HG03460 (cell line): ENCODE measurements around the gene ZNF304.
"Not testable (repeated sequence)": the region's sequence is repeated elsewhere in the genome, so short reads cannot be mapped to it uniquely, and the experiment has no call there.

Experiments
- ATAC-seq: cut with Tn5 transposase; IDR thresholded peaks from one replicate; pipeline ENCODE4 v1.9.1; 2021; ENCODE audit not compliant: unreplicated experiment

Gene ZNF304

DNA sequence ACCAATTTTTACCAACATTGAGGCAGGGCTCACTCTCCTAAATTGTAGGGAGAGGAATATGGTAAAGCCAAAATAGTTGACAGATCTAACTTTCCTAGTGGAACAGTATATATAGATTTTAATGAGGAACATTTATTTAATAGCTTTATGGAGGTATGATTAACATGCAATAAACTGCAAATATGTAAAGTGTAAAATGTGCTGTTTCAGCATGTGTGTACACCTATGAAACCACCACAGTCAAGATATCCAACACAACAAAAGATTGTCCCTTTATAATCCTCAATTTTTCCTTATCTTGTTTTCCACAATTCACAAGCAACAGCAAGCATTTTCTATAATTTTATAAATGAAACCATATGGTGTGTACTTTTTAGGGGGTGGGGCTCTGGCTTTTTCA, 8.2 kb downstream of the ZNF304 start:
- ATAC-seq = no peak

GRCh38 chr19:57362419-57362818, 11.3 kb downstream of the ZNF304 start:
- ATAC-seq = no peak

DNA sequence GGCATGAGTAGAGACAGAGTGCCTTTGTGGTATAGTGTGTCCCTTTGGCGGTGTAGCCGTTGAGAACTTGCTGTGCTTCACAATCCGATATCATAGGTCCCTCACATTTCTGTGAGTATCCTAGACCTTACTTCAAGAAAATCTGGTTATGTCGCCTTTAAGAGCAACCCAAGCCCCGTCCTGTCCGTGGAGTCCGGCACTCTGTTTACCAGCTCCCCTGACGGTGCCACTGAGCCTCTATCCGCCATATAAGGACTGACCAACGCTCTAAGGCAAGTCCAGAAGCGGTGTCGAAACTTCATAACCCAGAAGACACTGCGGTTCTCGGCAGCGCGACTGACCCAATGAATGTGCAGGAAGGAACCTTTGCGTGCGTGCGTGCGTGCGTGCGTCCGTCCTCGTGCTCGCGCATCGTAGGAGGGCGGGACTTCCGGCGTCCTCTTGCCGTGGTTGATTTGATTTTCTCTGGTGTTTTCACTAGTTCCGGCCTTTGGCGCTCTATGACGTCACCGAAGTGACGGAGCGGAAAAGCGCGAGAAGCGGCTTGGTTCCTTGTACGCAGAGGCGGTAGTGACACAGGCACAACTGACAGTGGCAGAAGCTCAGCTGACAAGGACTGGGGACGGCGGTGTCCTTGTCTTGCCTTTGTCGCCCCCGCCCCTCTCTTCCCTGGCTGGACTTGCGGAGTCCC, 12.1 kb downstream of the ZNF304 start, which contains the start of the genes TRAPPC2B and ZNF547:
Gene TRAPPC2B, plus strand, starts transcription at position 555 of the 691 bp plus-strand sequence. CDS start 1,283 bp downstream, outside the sequence.
Gene ZNF547, plus strand, starts transcription at position 555 of the 691 bp plus-strand sequence. CDS start 5,005 bp downstream, outside the sequence.
- peak; percentile 95 for ATAC-seq

GRCh38 chr19:57363688-57364181, 12.7 kb downstream of the ZNF304 start:
- ATAC-seq = peak; percentile 18

DNA sequence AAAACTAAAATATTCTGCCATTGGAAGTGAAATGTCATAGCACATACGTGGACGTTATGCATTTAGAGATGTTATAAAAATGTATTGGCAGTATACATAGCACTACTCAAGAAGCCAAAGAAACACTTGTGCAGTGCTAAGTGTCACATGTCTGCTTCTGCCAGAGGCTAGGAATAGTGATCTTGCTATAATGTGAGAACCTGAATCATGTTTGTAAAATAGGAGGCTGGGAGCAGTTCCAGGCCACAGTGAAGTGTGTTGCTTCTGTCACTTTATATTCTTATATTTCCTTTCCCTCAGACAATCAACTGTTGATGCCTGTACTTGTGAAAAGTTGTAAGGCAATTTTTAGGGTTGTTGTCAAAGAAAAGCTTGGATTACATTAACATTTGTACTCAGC, 15.7 kb downstream of the ZNF304 start:
- ATAC-seq = no peak

GRCh38 chr19:57374179-57374578, 23.1 kb downstream of the ZNF304 start:
- ATAC-seq = no peak

GRCh38 chr19:57374647-57375046, 23.6 kb downstream of the ZNF304 start:
- not testable (repeated sequence) for ATAC-seq

DNA sequence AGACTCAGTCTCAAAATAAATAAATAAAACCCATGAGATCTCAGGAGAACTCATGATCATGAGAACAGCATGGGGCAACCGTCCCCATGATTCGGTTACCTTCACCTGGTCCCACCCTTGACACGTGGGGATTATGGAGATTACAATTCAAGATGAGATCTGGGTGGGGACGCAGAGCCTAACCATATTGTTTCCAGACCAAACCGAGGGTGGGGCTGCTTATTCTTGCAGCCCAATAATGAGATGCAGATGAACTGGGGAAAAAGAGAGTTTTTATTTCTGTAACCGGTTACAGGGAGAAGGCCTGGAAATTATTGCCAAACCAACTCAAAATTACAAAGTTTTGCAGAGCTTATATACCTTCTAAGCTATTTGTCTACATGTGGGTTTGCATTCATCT, 25.1 kb downstream of the ZNF304 start:
- ATAC-seq = no peak

DNA sequence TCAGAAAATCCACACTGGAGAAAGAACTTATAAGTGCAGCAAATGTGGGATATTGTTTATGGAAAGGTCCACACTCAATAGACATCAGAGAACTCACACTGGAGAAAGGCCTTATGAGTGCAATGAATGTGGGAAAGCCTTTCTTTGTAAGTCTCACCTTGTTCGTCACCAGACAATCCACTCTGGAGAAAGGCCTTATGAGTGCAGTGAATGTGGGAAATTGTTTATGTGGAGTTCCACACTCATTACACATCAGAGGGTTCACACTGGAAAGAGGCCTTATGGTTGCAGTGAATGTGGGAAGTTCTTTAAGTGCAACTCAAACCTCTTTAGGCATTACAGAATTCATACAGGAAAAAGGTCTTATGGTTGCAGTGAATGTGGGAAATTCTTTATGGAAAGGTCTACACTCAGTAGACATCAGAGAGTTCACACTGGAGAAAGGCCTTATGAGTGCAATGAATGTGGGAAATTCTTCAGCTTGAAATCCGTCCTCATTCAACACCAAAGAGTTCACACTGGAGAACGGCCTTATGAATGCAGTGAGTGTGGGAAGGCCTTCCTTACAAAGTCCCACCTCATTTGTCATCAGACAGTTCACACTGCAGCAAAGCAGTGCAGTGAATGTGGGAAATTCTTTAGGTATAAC, 26.6 kb downstream of the ZNF304 start:
- ATAC-seq = no peak

- no peak for ATAC-seq
Observed at GRCh38 chr19:57380923-57381322, 29.9 kb downstream of the ZNF304 start.

- no peak for ATAC-seq
Observed at GRCh38 chr19:57382806-57383488, 31.9 kb downstream of the ZNF304 start.

DNA sequence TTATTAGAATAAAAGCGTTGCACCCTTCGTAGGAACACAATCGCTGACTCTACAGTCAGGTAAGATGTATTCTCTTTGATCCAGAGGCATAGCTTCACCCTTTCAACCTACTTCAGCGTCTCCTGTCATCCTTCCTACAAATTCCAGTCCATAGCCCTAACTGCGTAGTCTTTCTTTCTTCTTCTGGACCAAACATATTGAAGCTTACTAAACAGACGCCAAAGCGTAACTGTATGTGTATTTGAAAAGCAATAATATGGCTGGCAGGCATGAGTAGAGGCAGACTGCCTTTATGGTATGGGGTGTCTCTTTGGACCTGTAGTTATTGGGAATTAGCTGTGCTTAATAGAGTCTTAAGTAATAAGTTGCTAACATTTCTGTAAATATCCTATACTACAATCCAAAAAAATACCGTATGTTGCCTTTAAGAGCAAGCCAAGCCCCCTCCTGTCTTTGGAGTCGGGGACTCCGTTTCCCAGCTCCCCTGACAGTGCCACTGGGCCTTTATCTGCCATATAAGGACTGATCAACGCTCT, 38.2 kb downstream of the ZNF304 start:
- peak; percentile 3 for ATAC-seq

GRCh38 chr19:57389730-57390598, 38.9 kb downstream of the ZNF304 start, which contains the start of gene ZNF548:
TSS of gene ZNF548 (plus strand) at chr19:57389854. CDS start at chr19:57390100, 246 bp downstream.
- ATAC-seq = peak; percentile 94

- ATAC-seq = no peak
Observed at GRCh38 chr19:57395710-57396109, 44.6 kb downstream of the ZNF304 start.

GRCh38 chr19:57398868-57399267, 47.8 kb downstream of the ZNF304 start:
- no peak for ATAC-seq

DNA sequence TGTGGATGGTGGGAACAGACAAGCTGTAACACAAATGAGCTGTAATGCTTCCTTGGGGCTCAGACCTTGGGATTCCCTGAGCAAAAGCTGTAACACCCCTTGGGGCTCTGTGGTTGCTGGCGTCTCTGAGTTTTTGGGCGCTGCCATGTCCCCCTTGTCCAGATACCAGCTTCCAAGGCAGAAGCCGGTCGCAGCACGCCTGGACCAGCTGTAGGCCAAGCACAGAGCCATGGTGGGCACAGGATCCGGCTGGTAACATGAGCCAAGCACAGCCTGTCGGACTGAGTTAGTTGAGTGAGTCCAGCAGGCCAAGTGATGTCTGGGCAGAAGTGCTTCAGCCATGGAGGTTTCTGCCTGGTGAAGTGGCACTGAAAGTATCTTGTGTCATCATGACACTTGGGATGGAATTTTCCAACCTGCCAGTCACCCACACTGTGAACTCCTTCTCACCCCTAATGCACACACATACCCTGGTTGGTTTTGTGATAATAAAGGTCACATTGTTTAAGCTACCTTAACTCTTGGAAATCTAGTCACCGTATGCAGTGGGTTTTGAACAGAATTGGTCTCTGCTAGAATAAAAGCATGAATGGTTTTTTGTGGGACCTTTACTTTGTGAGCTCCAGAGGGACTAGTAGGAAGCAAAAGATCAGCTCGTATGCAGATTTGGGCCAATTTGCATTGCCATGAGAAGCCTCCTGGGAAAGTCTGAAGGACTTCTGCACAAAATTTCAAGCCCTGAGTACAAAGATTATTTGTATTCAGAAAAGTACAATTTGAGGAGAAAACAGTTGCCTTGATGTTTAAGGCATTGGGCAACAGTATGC, 52.9 kb downstream of the ZNF304 start:
- no peak for ATAC-seq

- ATAC-seq = no peak
Observed at GRCh38 chr19:57406516-57407123, 55.5 kb downstream of the ZNF304 start.
